HUDEP-2 (cell line): Measurements from ENCODE around the gene OST4.
"Not testable (repeated sequence)": the region's sequence is repeated elsewhere in the genome, so short reads cannot be mapped to it uniquely, and the experiment has no call there.

Source experiments
- DNase-seq, 76 experiments: peaks; one replicate each; lab custom pipeline; 2025; ENCODE audit not compliant: unreplicated experiment in 76 of 76; lab: John Stamatoyannopoulos, UW

Gene OST4

DNA sequence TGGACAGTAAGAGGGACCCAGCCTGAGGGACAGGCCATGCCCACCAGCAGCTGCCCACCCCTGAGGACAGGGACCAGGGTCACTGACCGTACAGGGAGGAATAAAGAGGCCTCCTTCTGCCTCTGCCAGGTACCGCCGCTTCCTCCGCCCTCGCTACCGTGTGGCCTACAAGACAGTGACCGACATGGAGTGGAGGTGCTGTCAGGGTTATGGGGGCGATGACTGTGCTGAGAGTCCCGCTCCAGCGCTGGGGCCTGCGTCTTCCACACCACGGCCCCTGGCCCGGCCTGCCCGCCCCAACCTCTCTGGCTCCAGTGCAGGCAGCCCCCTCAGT is 9.1 kb upstream of the OST4 start:
- no peak for DNase-seq

DNA sequence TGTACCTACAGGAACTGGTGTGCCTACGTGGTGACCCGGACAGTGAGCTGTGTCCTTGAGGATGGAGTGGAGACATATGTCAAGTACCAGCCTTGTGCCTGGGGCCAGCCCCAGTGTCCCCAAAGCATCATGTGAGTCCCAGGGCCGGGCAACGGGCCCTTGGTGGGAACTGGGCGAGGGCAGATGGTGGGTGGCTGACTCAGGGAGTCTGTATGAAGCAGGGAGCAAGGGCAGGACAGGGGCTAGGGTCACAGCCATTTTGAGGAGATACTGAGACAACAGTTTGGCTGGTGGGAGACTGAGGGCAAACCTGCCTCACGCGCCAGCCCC is 8.7 kb upstream of the OST4 start:
- no peak for DNase-seq

DNA sequence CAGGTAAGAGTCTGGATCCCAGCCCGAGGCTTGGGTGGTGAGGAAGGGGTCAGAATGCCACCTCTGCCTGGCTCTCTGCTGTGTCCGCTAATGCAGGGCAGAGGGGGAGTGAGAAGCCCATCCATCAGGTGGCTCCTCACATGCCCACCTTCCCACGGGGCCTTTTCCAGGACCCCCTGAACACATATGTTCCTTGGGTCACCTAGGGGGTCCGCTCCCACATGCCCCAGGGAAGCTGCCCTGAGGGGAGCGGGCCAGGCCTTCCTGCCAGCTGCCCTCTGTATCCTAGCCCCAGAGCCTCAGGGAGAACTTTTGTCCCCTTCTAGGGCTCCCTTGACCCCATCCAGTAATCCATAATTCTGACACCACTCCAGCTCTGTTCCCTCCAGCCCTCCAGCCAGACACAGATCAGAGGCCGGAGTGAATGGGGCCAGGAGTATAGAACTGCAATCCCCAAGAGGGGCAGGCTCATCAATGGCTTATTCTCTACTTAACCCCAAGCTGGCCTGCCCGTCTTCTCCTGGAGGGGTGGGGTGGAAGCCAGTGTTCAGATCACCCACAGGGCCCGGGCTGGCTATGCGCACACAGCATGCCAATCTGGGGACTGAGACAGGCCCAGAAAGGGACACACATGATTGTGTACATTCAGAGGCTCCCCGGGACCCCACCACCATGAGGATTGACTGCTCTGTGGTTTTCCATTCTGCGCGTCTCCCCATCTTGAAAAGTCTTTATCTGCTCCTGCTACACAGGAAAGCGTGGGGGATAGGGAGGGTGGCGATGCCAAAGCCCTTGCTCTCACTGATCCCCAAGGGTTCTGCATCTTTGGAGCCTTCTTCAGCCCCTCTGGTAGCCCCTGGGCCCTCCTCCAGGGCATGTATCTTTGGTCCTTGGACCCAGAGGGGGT is 8.0 kb upstream of the OST4 start:
- DNase-seq, result no peak

DNA sequence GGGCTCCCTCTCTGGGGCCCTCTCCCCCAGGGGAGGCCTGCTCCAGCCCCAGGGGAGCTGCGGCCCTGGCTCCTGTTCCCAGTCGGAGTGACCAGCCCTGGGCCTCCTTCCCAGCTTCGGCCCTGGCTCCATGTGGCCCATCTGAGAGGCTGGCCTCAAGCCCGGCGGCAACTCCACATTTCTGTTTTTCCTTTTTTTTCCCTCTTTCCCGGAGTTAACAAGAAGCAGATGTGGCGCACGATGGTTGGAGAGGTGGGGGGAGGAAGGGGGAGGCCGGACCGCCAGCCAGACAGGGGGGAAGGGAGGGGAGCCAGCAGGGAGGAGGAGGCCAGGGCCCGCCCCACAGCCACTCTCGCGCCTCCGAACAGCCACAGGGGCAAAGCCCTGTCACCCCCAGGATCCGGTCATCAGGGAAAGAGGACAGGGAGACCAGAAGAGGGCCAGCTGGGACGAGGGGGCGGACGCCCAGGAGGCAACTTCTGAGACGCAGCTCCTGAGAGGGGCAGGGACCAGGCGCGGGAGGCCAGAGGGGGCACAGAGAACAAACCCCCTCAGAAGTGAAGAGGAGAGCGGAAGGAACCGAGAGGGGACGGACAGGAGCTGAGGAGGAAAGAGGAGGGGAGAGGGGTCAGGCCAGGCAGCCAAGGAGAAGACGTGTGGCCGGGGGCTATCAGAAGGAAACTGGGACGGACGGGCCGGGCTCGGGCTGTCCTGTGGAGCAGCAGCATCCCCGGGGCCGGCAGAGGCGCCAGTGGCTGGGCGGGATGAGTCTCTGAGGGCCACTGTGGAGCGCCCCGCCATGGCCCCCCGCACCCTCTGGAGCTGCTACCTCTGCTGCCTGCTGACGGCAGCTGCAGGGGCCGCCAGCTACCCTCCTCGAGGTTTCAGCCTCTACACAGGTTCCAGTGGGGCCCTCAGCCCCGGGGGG is 7.1 kb upstream of the OST4 start, which contains the start of gene EMILIN1:
EMILIN1 (plus strand) TSS at position 349 of the 928 bp plus-strand sequence; CDS start at position 800, 451 bp downstream.
- DNase-seq, result no peak

DNA sequence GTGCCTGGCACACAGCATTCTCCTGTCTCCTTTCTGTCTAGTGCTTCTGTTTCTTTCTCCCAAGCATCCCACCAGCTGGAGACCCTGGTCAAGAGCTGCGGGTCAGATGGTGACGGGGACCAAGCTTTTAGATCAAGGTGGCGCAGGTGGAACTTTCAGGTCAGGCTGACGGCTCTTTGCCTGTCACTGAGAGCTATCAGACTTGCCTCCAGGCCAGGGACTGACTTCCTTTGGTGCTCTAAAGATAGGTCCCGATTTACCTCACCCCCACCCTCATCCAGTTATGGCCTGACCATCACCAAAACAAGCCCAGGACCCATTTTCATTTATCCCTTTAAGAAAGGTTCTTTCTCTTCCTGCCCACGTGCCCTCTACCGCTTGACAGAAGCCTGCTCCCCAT is 5.8 kb upstream of the OST4 start:
- no peak for DNase-seq

DNA sequence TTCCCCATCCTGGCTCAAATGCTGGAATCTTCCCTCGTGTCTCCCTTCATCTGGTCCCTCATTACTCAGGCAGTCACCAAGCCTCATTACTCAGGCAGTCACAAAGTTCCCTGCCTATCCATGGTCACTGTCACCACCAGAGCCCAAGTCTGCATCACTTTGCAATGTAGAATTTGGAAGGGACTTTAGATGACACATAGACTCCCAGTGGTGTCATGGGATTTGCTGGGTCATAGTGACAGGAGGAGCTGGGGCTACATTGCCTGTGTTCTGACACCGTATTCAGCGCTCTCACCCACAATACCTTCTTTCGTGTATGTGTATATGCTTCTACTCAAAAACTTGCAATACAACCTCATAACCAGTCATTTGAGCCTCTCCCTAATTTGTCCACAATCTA is 4.9 kb upstream of the OST4 start:
- no peak for DNase-seq

DNA sequence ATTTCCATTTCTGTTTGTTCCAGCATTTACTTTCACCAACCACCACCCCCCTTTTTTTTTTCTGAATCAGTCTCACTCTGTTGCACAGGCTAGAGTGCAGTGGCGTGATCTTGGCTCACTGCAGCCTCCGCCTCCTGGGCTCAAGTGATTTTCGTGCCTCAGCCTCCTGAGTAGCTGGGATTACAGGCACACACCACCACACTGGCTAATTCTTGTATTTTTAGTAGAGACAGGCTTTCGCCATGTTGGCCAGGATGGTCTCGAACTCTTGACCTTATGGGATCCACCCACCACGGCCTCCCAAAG is 4.1 kb upstream of the OST4 start:
- not testable (repeated sequence) for DNase-seq

DNA sequence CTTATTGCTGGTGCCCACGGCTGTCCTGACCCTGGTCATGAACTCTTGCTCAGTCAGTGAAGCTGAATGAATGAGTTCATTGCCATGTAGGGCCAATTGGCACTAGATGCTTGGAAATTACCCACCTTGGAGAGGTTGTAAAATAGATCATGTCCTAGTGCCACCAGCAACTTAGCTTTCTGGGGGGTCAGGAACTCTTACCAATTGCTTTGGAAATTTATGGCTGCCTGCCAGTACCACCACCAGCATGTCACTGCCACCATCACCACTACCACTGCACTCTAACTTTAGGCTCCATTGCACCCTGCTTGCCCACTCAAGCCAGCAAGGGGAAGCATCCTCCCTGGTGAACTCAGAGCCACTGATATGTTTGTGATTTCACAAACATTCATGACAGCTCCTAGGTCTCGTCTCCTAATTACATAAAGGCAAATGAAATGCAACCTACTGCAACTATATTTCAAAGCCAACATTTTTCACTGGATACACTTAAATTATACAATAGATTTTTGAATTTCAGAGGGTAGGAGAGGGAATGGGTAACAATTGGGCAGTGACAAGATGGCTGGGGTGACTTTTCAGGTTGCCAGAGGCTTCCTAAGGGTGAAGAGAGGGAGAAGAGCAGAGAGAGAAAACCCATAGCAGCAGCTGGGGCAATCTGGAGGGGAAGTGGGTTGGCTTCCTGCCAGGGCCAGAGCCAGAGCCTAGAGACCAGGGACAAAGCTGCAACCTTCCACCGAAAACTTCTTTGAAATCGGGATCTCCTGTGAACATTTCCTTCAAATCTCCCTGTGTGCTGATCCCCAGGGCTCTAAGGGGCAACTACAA is 3.5 kb upstream of the OST4 start:
- DNase-seq, result no peak

DNA sequence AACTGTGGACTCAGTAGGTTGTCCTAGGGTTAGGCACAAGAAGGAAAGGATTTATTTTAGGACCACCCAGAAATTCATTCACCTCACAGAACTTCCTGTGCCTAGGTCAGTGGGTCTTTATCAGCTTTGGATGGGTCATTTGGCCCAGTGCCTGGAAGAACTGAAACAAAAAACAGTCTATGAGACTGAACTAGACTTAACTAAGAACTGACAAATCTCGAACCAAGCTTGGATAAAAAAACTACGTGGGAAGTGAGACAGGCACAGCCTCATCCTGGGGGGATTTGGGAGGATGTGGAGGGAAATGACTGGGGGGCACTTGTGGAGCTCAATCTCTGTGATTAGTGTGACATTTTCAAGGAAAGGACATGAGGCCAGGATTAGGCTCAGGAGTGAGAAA is 2.3 kb upstream of the OST4 start:
- no peak for DNase-seq

DNA sequence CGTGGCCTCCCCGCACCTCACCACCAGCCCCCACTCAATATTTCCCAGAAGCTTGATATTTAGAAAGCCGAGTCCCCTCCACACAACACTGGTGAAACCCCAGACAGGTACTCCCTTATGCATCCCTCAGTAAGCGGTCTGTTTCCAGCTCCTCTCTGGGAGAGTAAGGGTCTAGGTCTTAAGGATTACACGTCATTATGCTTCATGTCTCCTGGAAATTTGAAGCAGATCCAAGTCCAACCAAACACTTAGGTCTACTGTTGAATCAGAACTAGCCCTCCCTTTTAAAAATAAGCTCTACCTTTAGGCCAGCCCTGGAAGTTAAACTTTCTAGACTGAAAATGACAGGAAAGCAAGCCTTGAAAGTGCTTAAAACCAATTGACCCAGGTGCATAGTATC is 1.5 kb upstream of the OST4 start:
- no peak for DNase-seq

DNA sequence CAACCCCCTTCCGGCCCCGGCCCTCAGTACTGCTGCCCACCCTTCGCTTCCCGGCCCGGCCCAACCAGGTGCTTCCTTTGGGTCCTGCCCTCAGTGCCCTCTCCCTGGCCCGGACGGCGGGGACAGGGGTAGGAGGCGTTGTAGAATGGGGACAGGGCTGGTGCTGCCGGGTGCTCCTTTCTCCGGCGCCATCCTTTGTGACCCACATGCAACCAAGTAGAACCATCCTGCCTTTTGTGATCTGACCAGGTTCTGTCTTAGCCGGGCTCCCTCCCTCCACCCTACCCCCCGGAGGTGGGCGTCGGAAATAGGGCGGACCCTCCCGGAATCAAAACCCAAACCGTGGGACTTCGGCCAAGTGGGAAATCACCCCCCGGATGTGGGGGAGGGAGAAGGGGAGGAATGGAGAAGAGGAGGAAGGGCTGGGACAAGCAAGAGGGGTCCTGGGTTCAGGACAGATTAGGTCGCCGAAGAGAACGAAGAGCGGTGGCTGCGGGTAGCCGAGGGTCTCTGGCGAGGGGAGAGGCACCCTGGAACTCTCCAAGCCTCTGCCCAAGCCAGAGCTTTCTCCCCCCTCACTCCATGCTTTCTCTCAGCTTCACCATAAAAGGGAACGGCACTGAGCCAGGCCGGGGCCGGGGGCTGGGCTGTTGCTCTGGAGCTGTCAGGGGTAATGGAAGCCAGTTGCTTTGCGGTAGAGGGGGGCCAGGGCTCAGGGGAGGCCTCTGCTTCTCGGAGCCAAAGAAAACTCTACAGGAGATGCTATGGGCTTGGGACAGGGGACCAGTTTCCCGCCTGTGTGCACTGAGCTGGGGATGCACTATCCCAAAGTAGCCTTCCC is 756 bp upstream of the OST4 start:
- DNase-seq, result no peak

DNA sequence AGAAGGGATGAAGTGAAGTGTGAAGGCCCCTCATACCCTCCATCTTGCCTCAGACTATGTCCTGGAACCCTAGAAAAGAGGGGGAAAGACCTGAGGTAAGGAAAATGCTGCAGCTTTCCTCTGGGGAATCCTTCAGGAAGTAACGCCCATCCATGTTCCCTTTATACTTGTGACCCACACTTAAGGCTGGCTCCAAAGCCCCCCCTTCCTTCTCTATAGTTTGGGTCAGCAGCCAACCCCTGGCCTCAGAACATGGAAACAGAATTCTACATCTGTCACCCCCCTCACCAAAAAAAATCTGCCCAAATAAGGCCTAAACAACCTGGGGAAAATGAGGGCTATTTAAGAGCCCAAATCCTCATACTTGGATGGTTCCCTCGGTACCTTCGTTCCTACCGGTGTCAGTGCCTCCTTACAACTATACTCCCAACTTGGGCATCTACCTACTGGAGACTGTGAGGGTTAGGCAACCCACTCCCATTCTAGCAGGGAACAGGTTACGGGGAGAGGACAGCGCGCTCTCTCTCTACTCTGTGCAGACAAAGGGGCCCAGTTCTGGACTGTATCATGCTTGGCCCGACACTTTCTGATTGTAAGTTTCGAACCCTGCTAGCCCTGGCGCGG is 689 bp downstream of the OST4 start:
- DNase-seq, result no peak

DNA sequence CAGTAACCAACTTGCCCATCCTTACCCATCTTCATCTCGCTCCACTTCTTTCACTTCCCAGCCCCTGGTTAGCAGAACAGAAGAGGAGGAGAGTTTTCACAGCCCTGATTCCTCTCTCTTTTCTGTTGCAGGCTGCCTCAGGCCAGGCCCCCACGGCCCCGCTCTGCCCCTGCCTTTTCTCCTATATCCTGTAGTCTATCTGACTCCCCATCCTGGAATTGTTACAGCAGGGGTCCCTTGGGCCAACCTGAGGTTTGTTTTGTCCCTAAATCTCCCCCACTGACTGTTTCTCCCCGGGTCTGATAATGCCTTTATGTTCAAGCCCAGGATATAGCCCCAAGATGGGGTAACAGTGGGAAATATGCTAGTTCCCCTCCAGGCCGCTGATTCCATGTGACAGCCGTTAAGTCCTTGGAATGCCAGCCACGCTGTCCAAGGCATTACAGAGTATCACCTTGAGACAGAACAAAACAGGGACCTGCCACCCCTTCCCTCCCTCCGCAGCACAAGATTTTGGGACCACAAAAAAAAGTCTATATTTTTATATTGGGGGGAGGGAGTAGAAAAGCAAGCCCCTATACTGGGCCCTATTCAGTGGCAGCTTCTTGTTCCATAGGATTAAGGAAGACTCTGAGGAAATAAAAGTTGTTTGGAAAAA is 1.4 kb downstream of the OST4 start:
- DNase-seq, result no peak

DNA sequence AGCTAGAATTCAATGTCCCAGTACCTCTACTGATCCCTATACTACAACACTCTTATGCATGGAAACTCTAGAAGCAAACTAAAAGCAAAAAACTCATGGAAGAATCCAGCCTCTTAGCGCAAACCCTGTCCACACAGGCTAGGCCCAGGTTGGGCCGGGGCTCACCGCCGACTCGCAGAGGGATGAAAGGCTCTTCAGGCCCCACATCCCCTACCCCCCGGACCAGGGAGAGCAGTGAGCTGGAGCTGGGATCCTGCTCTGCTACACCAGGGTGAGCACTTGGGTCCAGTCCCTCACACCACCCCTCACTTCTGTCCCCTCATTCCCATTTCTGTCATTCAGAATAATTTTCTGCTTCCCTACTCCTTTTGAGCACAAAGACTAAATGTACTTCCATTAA is 2.0 kb downstream of the OST4 start:
- DNase-seq, result no peak

DNA sequence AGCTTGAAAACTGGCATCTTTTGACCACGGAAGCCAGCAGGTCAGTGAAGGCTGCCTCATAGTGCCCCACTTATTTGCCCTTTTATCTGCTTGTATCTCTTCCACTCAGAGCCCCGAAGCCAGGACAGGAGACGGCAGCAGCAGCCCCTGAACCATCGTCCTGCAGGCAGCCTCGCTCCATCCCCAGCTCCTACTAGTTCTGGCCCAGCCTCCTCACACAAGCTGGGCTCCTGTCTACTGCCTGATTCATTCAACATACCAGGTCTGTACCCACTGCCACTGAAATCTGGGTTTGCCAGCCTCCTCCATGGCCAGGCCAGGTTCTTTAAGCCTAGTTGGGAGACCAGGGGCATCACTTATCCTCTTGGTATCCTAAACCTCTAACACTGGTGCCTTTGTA is 4.1 kb downstream of the OST4 start:
- DNase-seq, result no peak

DNA sequence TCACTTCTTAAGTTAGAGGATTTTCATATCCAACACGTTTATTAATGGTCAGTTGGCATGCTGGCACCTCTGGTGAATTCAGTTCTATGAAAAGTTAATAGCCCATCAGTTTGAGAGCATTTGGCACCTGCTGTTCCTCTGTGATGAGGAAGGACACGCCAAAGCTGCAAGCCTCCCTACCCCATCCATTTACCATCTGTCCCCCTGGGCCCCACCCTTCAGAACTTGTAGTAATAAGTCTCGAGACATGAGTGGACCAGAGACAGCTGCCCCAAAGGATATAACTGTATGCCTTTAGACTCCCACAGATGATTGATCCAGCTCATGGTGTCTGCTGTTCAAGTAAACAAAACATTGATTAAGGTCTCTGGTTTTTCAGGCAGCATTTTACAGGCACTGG is 6.3 kb downstream of the OST4 start:
- DNase-seq, result no peak

DNA sequence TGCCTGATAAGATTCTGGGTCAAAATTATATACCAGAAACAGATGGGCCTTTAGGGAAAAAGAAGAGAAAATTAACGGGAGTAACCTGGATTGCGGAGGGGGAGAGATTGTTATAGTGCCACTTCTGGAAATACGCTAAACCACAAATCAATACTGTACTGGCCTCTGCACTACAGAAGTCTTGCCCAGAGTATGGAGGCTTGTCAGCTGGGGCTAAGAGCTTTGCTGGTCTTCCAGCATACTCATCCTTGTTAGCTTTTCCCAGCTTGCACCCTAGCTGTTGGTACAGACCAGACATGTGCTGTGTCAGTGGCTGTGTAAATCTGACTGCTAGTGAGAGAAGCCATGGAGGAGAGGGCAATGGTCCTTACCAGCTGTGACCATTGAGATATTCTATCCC is 11.1 kb downstream of the OST4 start:
- DNase-seq, result no peak

DNA sequence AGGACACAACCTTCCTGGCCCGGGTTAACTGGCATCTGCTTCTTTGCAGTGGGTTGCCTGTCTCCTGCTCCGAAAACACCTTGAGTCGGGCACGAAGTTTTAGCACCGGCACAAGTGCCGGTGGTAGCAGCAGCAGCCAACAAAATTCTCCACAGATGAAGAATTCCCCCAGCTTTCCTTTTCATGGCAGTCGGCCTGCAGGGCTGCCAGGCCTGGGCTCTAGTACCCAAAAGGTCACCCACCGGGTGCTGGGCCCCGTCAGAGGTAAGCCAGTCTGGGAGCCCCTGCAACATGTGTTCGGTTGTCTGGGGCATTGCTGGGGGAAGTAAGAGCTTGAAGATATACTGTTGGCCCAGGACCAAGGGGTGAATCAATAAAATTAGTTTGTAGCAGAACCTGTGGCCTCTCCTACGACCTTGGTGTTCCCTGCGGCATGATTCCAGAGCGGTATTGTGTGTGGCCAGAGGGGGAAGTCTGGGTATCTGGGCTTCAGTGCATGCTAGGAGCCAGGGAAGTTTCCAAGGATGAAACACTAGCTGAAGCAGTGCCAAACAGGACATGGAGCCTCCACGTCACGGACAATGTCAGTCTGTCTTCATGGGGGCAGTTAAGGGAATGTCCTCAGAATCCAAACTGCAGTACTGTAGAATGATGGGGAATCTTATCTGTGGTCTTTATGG is 12.2 kb downstream of the OST4 start:
- no peak for DNase-seq

DNA sequence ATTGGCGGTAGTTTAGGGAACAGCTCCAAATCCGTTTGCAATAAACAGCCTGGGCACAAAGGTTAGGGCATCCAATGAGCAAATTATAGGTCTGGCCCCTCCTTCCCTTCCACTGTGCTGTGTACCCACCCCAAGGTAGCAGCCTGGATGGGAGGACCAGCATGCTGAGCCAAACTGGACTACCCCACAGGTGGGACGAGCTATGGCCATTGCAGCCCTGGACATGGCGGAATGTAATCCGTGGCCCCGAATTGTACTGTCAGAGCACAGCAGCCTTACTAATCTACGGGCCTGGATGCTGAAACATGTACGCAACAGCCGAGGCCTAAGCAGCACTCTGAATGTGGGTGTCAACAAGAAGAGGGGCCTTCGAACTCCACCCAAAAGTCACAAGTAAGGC is 13.2 kb downstream of the OST4 start:
- no peak for DNase-seq
